ENCODE measurements around the gene FLRT2. TPM values are rescaled to one million over a fixed set of nuclear protein-coding genes. Genes with fewer than 3 reads are reported as not detected.

Gene FLRT2
- total RNA-seq, 1 donor: 39.1 TPM

DNA sequence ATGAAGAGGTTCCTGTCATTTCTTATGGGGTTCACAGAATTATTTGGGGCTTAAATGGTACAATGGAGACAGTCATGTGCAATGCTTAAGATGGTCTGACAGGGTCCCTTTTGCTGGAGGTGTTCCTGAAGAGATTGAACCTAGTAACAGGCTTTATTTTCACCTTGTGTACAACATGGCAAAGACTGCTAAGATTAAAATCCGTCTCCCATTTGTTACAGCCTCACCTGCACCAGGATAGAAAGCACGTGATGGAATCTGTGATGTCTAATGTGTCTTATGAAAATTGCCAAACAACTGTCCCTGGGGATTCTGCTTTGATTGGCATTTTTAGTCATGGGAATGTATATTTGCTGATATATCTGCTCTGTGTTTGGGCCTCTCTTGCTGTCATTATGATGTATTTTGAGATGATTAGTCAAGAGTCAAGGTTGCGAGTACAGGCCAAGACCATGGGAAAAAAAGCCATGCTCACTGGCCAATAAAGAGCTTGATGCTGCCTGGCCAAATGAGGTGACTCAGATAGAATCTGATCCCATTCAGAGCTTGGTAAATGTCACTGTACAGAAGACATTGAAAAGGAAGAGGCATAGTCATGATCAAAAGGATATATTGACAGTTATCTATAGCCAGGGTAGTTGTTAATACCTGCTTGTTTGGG is 96.1 kb downstream of the FLRT2 start:
- Histone ChIP-seq H3K27me3 (ENCODE audit: insufficient read depth, low read length) (no peaks in the 10 kb centered on the region), H2AFZ (ENCODE audit: low read length) (no peak overlapping the region), H3K9me3 (ENCODE audit: low read depth, low read length) (no peaks in the 10 kb centered on the region), H4K20me1 (ENCODE audit: insufficient read depth, low read length) (no peaks in the 10 kb centered on the region), H3K4me1 (ENCODE audit: insufficient read depth, low read length) (no peaks in the 10 kb centered on the region), H3K79me2 (ENCODE audit: insufficient read depth, low read length) (no peaks in the 10 kb centered on the region), H3K36me3 (ENCODE audit: insufficient read depth, low read length) (peaks cover 22% of the 10 kb centered on the region), H3K4me2 (ENCODE audit: insufficient read depth, low read length) (no peak overlapping the region), H3K4me3 (ENCODE audit: insufficient read depth, low read length) (no peak overlapping the region), H3K27ac (ENCODE audit: low read depth, low read length) (no peak overlapping the region)
- peak; percentile 42 for DNase-seq (ENCODE audit: insufficient read length, low spot score, missing footprints)
- TF ChIP-seq, protein P1, sequence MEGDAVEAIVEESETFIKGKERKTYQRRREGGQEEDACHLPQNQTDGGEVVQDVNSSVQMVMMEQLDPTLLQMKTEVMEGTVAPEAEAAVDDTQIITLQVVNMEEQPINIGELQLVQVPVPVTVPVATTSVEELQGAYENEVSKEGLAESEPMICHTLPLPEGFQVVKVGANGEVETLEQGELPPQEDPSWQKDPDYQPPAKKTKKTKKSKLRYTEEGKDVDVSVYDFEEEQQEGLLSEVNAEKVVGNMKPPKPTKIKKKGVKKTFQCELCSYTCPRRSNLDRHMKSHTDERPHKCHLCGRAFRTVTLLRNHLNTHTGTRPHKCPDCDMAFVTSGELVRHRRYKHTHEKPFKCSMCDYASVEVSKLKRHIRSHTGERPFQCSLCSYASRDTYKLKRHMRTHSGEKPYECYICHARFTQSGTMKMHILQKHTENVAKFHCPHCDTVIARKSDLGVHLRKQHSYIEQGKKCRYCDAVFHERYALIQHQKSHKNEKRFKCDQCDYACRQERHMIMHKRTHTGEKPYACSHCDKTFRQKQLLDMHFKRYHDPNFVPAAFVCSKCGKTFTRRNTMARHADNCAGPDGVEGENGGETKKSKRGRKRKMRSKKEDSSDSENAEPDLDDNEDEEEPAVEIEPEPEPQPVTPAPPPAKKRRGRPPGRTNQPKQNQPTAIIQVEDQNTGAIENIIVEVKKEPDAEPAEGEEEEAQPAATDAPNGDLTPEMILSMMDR (IDR thresholded peaks at IDR 0.05; ENCODE audit: extremely low read depth, low read depth, low read length): no peak

DNA sequence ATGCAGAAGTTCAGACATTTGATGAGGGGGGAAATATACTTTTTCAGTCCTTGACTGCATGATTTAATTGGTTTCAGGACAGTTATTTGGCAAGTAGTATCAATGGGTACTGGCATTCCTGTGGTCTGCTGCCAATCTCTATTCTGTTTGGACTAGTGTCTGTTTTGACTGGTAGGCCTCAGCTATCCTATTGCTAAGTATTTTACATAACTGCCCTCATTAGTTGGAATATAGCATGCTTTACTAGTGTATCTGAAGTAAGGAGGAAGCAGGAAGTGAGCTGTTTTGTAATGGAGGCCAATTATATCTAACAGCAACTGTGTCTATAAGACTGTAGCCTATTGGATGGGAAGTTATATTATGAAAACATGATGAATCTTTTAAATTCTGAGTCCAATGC is 104.3 kb downstream of the FLRT2 start:
- no peaks in the 10 kb centered on the region for H3K79me2 ChIP-seq (ENCODE audit: insufficient read depth, low read length)
- H3K9me3 ChIP-seq (ENCODE audit: low read depth, low read length): no peaks in the 10 kb centered on the region
- H3K27ac ChIP-seq (ENCODE audit: low read depth, low read length): no peak overlapping the region
- no peak overlapping the region for H3K4me3 ChIP-seq (ENCODE audit: insufficient read depth, low read length)
- no peak for DNase-seq (ENCODE audit: insufficient read length, low spot score, missing footprints)
- H2AFZ ChIP-seq (ENCODE audit: low read length): peak overlapping the region; percentile 51
- H4K20me1 ChIP-seq (ENCODE audit: insufficient read depth, low read length): no peaks in the 10 kb centered on the region
- no peaks in the 10 kb centered on the region for H3K36me3 ChIP-seq (ENCODE audit: insufficient read depth, low read length)
- TF ChIP-seq, protein P1 (IDR thresholded peaks at IDR 0.05; ENCODE audit: extremely low read depth, low read depth, low read length): no peak
- H3K4me2 ChIP-seq (ENCODE audit: insufficient read depth, low read length): no peak overlapping the region
- no peaks in the 10 kb centered on the region for H3K27me3 ChIP-seq (ENCODE audit: insufficient read depth, low read length)
- H3K4me1 ChIP-seq (ENCODE audit: insufficient read depth, low read length): no peaks in the 10 kb centered on the region

DNA sequence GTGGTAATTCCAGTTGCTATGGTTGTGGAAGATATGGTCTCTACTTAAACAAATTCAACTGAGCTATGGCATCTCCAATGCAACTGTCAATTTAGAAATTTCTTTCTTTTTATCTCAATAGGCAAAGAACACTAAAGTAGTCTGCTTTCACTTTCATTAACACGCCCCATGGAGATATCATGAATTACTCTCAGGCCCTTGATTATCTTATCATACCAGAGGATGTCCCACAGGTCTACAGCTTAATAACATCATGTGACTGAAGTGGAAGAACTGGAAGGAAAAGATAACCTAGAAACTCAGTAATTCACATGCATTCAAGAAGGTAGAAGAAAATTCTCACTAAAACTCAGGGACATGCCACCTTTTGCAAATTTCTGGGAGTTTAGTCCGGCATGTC is 114.3 kb downstream of the FLRT2 start:
- Histone ChIP-seq H3K4me1 (ENCODE audit: insufficient read depth, low read length) (no peaks in the 10 kb centered on the region), H4K20me1 (ENCODE audit: insufficient read depth, low read length) (no peaks in the 10 kb centered on the region), H2AFZ (ENCODE audit: low read length) (no peak overlapping the region), H3K4me2 (ENCODE audit: insufficient read depth, low read length) (no peak overlapping the region), H3K36me3 (ENCODE audit: insufficient read depth, low read length) (no peaks in the 10 kb centered on the region), H3K27ac (ENCODE audit: low read depth, low read length) (no peak overlapping the region), H3K27me3 (ENCODE audit: insufficient read depth, low read length) (no peaks in the 10 kb centered on the region), H3K9me3 (ENCODE audit: low read depth, low read length) (no peaks in the 10 kb centered on the region), H3K4me3 (ENCODE audit: insufficient read depth, low read length) (no peak overlapping the region), H3K79me2 (ENCODE audit: insufficient read depth, low read length) (no peaks in the 10 kb centered on the region)
- DNase-seq (ENCODE audit: insufficient read length, low spot score, missing footprints): no peak
- TF ChIP-seq, protein P1 (IDR thresholded peaks at IDR 0.05; ENCODE audit: extremely low read depth, low read depth, low read length): no peak

DNA sequence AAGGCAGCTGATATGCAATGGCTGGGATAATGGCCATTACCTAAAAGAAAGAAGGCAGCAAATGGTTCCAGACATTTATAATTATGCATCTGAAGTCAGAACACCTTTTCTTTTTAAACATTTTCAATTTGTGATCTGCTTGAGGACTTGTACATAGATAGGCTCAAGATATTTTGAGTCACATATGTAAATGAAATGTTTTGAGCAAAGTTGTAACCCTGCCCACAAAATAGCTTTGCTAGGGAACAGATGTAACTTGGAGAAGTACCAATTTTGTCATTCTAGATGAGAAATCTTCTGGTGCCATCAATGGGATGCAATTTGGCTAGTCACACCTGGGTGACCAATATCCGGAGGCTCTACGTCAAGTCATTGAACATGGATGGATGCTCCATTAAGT is 123.1 kb downstream of the FLRT2 start:
- Histone ChIP-seq H3K27me3 (ENCODE audit: insufficient read depth, low read length) (no peaks in the 10 kb centered on the region), H3K27ac (ENCODE audit: low read depth, low read length) (no peak overlapping the region), H3K36me3 (ENCODE audit: insufficient read depth, low read length) (no peaks in the 10 kb centered on the region), H3K79me2 (ENCODE audit: insufficient read depth, low read length) (no peaks in the 10 kb centered on the region), H4K20me1 (ENCODE audit: insufficient read depth, low read length) (no peaks in the 10 kb centered on the region), H3K4me3 (ENCODE audit: insufficient read depth, low read length) (no peak overlapping the region), H3K9me3 (ENCODE audit: low read depth, low read length) (no peaks in the 10 kb centered on the region), H3K4me2 (ENCODE audit: insufficient read depth, low read length) (no peak overlapping the region), H3K4me1 (ENCODE audit: insufficient read depth, low read length) (no peaks in the 10 kb centered on the region), H2AFZ (ENCODE audit: low read length) (no peak overlapping the region)
- TF ChIP-seq, protein P1 (IDR thresholded peaks at IDR 0.05; ENCODE audit: extremely low read depth, low read depth, low read length): no peak
- no peak for DNase-seq (ENCODE audit: insufficient read length, low spot score, missing footprints)
